Measurements from ENCODE around the gene ITGAE.
A peak's percentile ranks its signal among the peaks of the same experiment; 100 is the strongest.

The ITGAE gene

DNA sequence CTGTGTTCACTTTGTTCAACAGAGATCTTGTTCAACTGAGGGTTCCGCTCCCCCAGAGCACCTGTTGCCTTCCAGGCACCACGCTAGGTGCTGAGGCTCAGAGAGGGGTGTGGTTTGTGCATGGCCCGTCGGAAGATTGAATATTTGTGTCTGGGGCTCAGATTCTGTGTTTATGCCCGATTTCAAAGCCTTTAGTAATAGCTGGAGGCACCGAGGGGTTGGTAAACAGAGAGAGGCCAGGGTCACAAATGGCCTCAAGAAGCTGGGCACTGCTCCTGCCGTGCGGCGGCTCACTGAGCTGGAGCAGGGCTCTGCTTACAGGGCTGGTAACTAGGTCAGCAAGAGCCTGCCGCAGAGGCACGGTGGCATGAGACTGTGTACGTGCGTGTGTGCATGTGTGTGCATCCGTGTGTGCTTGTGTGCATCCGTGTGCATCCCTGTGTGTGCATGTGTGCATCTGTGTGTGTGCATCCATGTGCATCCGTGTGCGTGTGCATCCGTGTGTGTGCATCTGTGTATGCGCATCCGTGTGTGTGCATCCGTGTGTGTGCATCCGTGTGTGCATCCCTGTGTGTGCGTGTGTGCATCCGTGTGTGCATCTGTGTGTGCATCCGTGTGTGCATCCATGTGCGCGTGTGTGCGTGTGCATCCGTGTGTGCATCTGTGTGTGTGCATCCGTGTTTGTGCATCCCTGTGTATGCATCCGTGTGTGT, 5.4 kb downstream of the ITGAE start:
- Histone ChIP-seq H3K4me3 (ENCODE audit: low read depth, low read length) (no peak overlapping the region), H3K36me3 (ENCODE audit: control insufficient read depth in 2 of 2, insufficient read depth in 1 of 2, low read length in 2 of 2) (no peaks in the 10 kb centered on the region), H3K9me3 (ENCODE audit: control insufficient read depth, insufficient read depth, low read depth, low read length) (no peaks in the 10 kb centered on the region), H3K27ac (ENCODE audit: extremely low read depth, low read depth, low read length) (no peak overlapping the region), H3K4me1 (ENCODE audit: control insufficient read depth, insufficient read depth, low read length) (no peaks in the 10 kb centered on the region)
- ChIA-PET POLR2A (no interaction called here), CTCF (no interaction called here)
- TF ChIP-seq ZNF2 (tag by site-specific recombination; IDR thresholded peaks at IDR 0.05) (no peak), TRIM28 (IDR thresholded peaks at IDR 0.05; ENCODE audit: borderline replicate concordance, low read length) (no peak), SCRT2 (tag by site-specific recombination; IDR thresholded peaks at IDR 0.05) (peak; percentile 98), ZNF585B (tag by site-specific recombination; IDR thresholded peaks at IDR 0.05) (no peak), PRDM1 (tag by site-specific recombination; IDR thresholded peaks at IDR 0.05) (no peak), ZNF202 (tag by site-specific recombination; IDR thresholded peaks at IDR 0.05; ENCODE audit: borderline replicate concordance) (no peak), ZNF37A (tag by site-specific recombination; IDR thresholded peaks at IDR 0.05) (no peak), IKZF3 (tag by site-specific recombination; IDR thresholded peaks at IDR 0.05) (no peak), SCRT1 (tag by site-specific recombination; IDR thresholded peaks at IDR 0.05; ENCODE audit: borderline replicate concordance) (peak; percentile 47; the same call in 1 of the 2 replicates)
- TF ChIP-seq, protein P1, sequence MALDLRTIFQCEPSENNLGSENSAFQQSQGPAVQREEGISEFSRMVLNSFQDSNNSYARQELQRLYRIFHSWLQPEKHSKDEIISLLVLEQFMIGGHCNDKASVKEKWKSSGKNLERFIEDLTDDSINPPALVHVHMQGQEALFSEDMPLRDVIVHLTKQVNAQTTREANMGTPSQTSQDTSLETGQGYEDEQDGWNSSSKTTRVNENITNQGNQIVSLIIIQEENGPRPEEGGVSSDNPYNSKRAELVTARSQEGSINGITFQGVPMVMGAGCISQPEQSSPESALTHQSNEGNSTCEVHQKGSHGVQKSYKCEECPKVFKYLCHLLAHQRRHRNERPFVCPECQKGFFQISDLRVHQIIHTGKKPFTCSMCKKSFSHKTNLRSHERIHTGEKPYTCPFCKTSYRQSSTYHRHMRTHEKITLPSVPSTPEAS (tag by site-specific recombination; IDR thresholded peaks at IDR 0.05), result peak; percentile 97
- TF ChIP-seq, protein P2, sequence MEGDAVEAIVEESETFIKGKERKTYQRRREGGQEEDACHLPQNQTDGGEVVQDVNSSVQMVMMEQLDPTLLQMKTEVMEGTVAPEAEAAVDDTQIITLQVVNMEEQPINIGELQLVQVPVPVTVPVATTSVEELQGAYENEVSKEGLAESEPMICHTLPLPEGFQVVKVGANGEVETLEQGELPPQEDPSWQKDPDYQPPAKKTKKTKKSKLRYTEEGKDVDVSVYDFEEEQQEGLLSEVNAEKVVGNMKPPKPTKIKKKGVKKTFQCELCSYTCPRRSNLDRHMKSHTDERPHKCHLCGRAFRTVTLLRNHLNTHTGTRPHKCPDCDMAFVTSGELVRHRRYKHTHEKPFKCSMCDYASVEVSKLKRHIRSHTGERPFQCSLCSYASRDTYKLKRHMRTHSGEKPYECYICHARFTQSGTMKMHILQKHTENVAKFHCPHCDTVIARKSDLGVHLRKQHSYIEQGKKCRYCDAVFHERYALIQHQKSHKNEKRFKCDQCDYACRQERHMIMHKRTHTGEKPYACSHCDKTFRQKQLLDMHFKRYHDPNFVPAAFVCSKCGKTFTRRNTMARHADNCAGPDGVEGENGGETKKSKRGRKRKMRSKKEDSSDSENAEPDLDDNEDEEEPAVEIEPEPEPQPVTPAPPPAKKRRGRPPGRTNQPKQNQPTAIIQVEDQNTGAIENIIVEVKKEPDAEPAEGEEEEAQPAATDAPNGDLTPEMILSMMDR (tag by site-specific recombination; IDR thresholded peaks at IDR 0.05), result no peak
- TF ChIP-seq, protein P3, sequence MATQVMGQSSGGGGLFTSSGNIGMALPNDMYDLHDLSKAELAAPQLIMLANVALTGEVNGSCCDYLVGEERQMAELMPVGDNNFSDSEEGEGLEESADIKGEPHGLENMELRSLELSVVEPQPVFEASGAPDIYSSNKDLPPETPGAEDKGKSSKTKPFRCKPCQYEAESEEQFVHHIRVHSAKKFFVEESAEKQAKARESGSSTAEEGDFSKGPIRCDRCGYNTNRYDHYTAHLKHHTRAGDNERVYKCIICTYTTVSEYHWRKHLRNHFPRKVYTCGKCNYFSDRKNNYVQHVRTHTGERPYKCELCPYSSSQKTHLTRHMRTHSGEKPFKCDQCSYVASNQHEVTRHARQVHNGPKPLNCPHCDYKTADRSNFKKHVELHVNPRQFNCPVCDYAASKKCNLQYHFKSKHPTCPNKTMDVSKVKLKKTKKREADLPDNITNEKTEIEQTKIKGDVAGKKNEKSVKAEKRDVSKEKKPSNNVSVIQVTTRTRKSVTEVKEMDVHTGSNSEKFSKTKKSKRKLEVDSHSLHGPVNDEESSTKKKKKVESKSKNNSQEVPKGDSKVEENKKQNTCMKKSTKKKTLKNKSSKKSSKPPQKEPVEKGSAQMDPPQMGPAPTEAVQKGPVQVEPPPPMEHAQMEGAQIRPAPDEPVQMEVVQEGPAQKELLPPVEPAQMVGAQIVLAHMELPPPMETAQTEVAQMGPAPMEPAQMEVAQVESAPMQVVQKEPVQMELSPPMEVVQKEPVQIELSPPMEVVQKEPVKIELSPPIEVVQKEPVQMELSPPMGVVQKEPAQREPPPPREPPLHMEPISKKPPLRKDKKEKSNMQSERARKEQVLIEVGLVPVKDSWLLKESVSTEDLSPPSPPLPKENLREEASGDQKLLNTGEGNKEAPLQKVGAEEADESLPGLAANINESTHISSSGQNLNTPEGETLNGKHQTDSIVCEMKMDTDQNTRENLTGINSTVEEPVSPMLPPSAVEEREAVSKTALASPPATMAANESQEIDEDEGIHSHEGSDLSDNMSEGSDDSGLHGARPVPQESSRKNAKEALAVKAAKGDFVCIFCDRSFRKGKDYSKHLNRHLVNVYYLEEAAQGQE (tag by site-specific recombination; IDR thresholded peaks at IDR 0.05), result no peak
- TF ChIP-seq, protein P4, sequence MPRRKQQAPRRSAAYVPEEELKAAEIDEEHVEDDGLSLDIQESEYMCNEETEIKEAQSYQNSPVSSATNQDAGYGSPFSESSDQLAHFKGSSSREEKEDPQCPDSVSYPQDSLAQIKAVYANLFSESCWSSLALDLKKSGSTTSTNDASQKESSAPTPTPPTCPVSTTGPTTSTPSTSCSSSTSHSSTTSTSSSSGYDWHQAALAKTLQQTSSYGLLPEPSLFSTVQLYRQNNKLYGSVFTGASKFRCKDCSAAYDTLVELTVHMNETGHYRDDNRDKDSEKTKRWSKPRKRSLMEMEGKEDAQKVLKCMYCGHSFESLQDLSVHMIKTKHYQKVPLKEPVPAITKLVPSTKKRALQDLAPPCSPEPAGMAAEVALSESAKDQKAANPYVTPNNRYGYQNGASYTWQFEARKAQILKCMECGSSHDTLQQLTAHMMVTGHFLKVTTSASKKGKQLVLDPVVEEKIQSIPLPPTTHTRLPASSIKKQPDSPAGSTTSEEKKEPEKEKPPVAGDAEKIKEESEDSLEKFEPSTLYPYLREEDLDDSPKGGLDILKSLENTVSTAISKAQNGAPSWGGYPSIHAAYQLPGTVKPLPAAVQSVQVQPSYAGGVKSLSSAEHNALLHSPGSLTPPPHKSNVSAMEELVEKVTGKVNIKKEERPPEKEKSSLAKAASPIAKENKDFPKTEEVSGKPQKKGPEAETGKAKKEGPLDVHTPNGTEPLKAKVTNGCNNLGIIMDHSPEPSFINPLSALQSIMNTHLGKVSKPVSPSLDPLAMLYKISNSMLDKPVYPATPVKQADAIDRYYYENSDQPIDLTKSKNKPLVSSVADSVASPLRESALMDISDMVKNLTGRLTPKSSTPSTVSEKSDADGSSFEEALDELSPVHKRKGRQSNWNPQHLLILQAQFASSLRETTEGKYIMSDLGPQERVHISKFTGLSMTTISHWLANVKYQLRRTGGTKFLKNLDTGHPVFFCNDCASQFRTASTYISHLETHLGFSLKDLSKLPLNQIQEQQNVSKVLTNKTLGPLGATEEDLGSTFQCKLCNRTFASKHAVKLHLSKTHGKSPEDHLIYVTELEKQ (tag by site-specific recombination; IDR thresholded peaks at IDR 0.05; ENCODE audit: borderline replicate concordance), result no peak

Data from HEK293 (cell line).